SK-N-SH treated with all-trans-retinoic acid at 6 μM for 48 hours (cell line): ENCODE measurements around the gene RETSAT.

Source experiments
- ATAC-seq: fragments of 200-7000 bp; cut with Tn5 transposase; 3 replicates; pipeline ENCODE4 v1.9.1; 2020; ENCODE audit warnings: mild to moderate bottlenecking, moderate library complexity
- ARNTL ChIP-seq: fragments of 450-650 bp; formaldehyde crosslinking; IDR thresholded peaks from 2 replicates; pipeline ENCODE4 v1.5.0; 2020; ENCODE audit warnings: low read depth, mild to moderate bottlenecking, moderate library complexity, borderline replicate concordance
- BACH2 ChIP-seq: fragments of 250-450 bp; sonication (Bioruptor Pico); IDR thresholded peaks from 2 replicates; pipeline ENCODE4 v1.9.0; 2021; ENCODE audit warnings: mild to moderate bottlenecking, borderline replicate concordance
- CSDC2 ChIP-seq: fragments of 250-450 bp; sonication (Bioruptor Pico); IDR thresholded peaks from 2 replicates; pipeline ENCODE4 v1.5.0; 2020; ENCODE audit warnings: mild to moderate bottlenecking, moderate library complexity
- ESRRG ChIP-seq: fragments of 250-450 bp; sonication (Bioruptor Pico); IDR thresholded peaks from 2 replicates; pipeline ENCODE4 v1.6.1; 2021; ENCODE audit warnings: mild to moderate bottlenecking
- ISL1 ChIP-seq: fragments of 250-450 bp; sonication (Bioruptor Pico); IDR thresholded peaks from 2 replicates; pipeline ENCODE4 v2.1.2; 2022; ENCODE audit warnings: mild to moderate bottlenecking, moderate library complexity
- OSR1 ChIP-seq: fragments of 250-450 bp; sonication (Bioruptor Pico); IDR thresholded peaks from 2 replicates; pipeline ENCODE4 v1.8.0; 2022; ENCODE audit warnings: moderate library complexity, mild to moderate bottlenecking, inconsistent platforms
- PPARA ChIP-seq: fragments of 250-450 bp; sonication (Bioruptor Pico); IDR thresholded peaks from 2 replicates; pipeline ENCODE4 v1.5.0; 2020; ENCODE audit warnings: mild to moderate bottlenecking, borderline replicate concordance
- RARB ChIP-seq: fragments of 250-450 bp; sonication (Bioruptor Pico); IDR thresholded peaks from 2 replicates; pipeline ENCODE4 v1.8.0; 2021; ENCODE audit warnings: mild to moderate bottlenecking, moderate library complexity
- SNAI2 ChIP-seq: fragments of 250-450 bp; sonication (Bioruptor Pico); IDR thresholded peaks from 2 replicates; pipeline ENCODE4 v1.5.0; 2020; ENCODE audit warnings: mild to moderate bottlenecking, moderate library complexity
- TCF4 ChIP-seq: fragments of 250-450 bp; sonication (Bioruptor Pico); IDR thresholded peaks from 2 replicates; pipeline ENCODE4 v1.8.0; 2021; ENCODE audit warnings: mild to moderate bottlenecking, moderate library complexity, borderline replicate concordance
- TOX ChIP-seq: fragments of 250-450 bp; sonication (Bioruptor Pico); IDR thresholded peaks from 2 replicates; pipeline ENCODE4 v1.8.0; 2021; ENCODE audit warnings: mild to moderate bottlenecking, moderate library complexity, borderline replicate concordance
- ZC3H10 ChIP-seq: fragments of 250-450 bp; sonication (Bioruptor Pico); IDR thresholded peaks from 2 replicates; pipeline ENCODE4 v1.5.1; 2021; ENCODE audit warnings: mild to moderate bottlenecking, moderate library complexity
- ZFP3 ChIP-seq: fragments of 250-450 bp; sonication (Bioruptor Pico); IDR thresholded peaks from 2 replicates; pipeline ENCODE4 v1.5.0; 2020; ENCODE audit warnings: mild to moderate bottlenecking, moderate library complexity
- ZFP30 ChIP-seq: fragments of 450-650 bp; formaldehyde crosslinking; IDR thresholded peaks from 2 replicates; pipeline ENCODE4 v1.5.0; 2022; ENCODE audit warnings: mild to moderate bottlenecking, moderate library complexity
- ZNF565 ChIP-seq: fragments of 450-650 bp; formaldehyde crosslinking; conservative IDR thresholded peaks from 2 replicates; pipeline ENCODE4 v1.5.0; 2020; ENCODE audit warnings: low read depth, mild to moderate bottlenecking, moderate library complexity
- ZNF70 ChIP-seq: fragments of 450-650 bp; formaldehyde crosslinking; IDR thresholded peaks from 2 replicates; pipeline ENCODE4 v1.5.0; 2020; ENCODE audit warnings: mild to moderate bottlenecking, moderate library complexity
- ZNF8 ChIP-seq: fragments of 450-650 bp; formaldehyde crosslinking; IDR thresholded peaks from 2 replicates; pipeline ENCODE4 v1.5.0; 2020; ENCODE audit warnings: mild to moderate bottlenecking, moderate library complexity
- TF ChIP-seq, protein P1 (sequence below): fragments of 250-450 bp; sonication (Bioruptor Pico); IDR thresholded peaks from 2 replicates; pipeline ENCODE4 v1.5.0; 2020; ENCODE audit warnings: mild to moderate bottlenecking, moderate library complexity
- TF ChIP-seq, protein P2 (sequence below): fragments of 250-450 bp; sonication (Bioruptor Pico); IDR thresholded peaks from 2 replicates; pipeline ENCODE4 v1.5.1; 2021; ENCODE audit warnings: mild to moderate bottlenecking, moderate library complexity
- TF ChIP-seq, protein P3 (sequence below): fragments of 250-450 bp; sonication (Bioruptor Pico); IDR thresholded peaks from 2 replicates; pipeline ENCODE4 v1.5.1; 2020; ENCODE audit warnings: low read depth, mild to moderate bottlenecking, moderate library complexity
- TF ChIP-seq, protein P4 (sequence below): fragments of 250-450 bp; sonication (Bioruptor Pico); IDR thresholded peaks from 2 replicates; pipeline ENCODE4 v1.8.0; 2020; ENCODE audit warnings: mild to moderate bottlenecking, moderate library complexity, borderline replicate concordance
- TF ChIP-seq, protein P5 (sequence below): fragments of 250-450 bp; sonication (Bioruptor Pico); IDR thresholded peaks from 2 replicates; pipeline ENCODE4 v1.8.0; 2021; ENCODE audit warnings: low read depth, mild to moderate bottlenecking, moderate library complexity, borderline replicate concordance

The RETSAT gene

DNA sequence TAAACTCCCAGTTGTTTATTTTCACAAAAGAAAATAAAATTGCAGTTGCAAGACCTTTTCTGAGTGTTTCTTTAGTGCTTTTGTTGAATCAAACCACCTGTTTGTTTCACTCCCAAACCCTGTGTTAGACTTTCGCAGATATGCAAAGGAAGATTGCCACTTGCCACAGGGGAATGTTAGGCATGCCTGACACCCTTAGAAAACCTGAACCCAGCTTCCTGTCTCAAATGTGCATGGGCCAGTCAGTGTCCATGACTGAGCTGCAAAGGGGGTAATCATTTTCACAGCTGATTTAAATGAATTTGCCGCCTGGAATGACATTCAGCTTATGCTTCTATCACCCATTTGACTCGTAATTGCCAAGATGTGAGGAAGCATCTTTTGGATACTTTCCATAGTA is 44.0 kb downstream of the RETSAT start:
- TF ChIP-seq CSDC2 (CRISPR knock-in tag), result no peak
- TF ChIP-seq, protein P1, sequence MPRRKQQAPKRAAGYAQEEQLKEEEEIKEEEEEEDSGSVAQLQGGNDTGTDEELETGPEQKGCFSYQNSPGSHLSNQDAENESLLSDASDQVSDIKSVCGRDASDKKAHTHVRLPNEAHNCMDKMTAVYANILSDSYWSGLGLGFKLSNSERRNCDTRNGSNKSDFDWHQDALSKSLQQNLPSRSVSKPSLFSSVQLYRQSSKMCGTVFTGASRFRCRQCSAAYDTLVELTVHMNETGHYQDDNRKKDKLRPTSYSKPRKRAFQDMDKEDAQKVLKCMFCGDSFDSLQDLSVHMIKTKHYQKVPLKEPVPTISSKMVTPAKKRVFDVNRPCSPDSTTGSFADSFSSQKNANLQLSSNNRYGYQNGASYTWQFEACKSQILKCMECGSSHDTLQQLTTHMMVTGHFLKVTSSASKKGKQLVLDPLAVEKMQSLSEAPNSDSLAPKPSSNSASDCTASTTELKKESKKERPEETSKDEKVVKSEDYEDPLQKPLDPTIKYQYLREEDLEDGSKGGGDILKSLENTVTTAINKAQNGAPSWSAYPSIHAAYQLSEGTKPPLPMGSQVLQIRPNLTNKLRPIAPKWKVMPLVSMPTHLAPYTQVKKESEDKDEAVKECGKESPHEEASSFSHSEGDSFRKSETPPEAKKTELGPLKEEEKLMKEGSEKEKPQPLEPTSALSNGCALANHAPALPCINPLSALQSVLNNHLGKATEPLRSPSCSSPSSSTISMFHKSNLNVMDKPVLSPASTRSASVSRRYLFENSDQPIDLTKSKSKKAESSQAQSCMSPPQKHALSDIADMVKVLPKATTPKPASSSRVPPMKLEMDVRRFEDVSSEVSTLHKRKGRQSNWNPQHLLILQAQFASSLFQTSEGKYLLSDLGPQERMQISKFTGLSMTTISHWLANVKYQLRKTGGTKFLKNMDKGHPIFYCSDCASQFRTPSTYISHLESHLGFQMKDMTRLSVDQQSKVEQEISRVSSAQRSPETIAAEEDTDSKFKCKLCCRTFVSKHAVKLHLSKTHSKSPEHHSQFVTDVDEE (CRISPR knock-in tag), result no peak
- no peak for TF ChIP-seq ARNTL
- no peak for TF ChIP-seq BACH2 (CRISPR knock-in tag)
- TF ChIP-seq, all 23 proteins: peak for 0
- no peak for ATAC-seq

DNA sequence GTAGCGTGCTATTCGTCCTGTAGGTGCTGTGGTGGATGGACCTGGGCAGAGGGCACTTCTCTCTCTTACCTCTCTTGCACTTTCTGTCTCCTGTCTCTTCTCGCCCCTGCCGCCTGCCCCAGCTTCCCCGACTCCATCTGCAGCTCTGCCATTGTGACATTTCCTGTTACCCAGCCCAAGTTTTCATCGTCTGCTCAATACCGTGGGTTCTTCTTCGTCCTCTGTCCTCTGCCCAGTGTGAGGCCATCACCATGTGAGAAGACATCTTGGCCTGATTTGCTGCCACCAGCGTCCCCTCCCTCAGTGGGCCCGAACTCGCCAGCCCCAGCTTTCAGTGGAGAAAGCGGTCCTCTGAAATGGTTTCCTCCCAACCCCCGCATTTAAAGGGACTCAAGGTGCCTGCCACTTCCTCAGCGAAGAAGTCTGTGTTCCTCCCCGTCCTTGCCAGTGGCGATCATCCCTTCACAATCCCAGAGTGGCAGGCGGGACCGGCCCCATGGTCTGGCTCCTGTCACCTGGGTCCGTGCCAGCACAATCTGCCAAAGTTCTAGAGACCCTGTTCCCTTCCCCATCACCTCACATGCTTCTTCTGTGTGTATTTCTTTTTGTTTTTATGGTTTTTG is 44.5 kb downstream of the RETSAT start:
- TF ChIP-seq SNAI2 (CRISPR knock-in tag) (no peak), ZNF565 (CRISPR knock-in tag) (no peak), ZFP30 (CRISPR knock-in tag) (no peak), ARNTL (no peak), OSR1 (CRISPR knock-in tag) (no peak), ESRRG (CRISPR knock-in tag) (no peak), ZNF70 (CRISPR knock-in tag) (no peak), ISL1 (no peak), ZC3H10 (CRISPR knock-in tag) (no peak), ZNF8 (no peak), ZFP3 (CRISPR knock-in tag) (no peak), RARB (CRISPR knock-in tag) (no peak), TCF4 (CRISPR knock-in tag) (no peak), CSDC2 (CRISPR knock-in tag) (no peak), PPARA (CRISPR knock-in tag) (no peak)
- TF ChIP-seq, protein P2, sequence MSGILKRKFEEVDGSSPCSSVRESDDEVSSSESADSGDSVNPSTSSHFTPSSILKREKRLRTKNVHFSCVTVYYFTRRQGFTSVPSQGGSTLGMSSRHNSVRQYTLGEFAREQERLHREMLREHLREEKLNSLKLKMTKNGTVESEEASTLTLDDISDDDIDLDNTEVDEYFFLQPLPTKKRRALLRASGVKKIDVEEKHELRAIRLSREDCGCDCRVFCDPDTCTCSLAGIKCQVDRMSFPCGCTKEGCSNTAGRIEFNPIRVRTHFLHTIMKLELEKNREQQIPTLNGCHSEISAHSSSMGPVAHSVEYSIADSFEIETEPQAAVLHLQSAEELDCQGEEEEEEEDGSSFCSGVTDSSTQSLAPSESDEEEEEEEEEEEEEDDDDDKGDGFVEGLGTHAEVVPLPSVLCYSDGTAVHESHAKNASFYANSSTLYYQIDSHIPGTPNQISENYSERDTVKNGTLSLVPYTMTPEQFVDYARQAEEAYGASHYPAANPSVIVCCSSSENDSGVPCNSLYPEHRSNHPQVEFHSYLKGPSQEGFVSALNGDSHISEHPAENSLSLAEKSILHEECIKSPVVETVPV (CRISPR knock-in tag), result no peak
- TF ChIP-seq, protein P3, sequence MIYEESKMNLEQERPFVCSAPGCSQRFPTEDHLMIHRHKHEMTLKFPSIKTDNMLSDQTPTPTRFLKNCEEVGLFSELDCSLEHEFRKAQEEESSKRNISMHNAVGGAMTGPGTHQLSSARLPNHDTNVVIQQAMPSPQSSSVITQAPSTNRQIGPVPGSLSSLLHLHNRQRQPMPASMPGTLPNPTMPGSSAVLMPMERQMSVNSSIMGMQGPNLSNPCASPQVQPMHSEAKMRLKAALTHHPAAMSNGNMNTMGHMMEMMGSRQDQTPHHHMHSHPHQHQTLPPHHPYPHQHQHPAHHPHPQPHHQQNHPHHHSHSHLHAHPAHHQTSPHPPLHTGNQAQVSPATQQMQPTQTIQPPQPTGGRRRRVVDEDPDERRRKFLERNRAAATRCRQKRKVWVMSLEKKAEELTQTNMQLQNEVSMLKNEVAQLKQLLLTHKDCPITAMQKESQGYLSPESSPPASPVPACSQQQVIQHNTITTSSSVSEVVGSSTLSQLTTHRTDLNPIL (CRISPR knock-in tag), result no peak
- TF ChIP-seq, protein P4, sequence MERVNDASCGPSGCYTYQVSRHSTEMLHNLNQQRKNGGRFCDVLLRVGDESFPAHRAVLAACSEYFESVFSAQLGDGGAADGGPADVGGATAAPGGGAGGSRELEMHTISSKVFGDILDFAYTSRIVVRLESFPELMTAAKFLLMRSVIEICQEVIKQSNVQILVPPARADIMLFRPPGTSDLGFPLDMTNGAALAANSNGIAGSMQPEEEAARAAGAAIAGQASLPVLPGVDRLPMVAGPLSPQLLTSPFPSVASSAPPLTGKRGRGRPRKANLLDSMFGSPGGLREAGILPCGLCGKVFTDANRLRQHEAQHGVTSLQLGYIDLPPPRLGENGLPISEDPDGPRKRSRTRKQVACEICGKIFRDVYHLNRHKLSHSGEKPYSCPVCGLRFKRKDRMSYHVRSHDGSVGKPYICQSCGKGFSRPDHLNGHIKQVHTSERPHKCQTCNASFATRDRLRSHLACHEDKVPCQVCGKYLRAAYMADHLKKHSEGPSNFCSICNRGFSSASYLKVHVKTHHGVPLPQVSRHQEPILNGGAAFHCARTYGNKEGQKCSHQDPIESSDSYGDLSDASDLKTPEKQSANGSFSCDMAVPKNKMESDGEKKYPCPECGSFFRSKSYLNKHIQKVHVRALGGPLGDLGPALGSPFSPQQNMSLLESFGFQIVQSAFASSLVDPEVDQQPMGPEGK (CRISPR knock-in tag), result no peak
- TF ChIP-seq, protein P5, sequence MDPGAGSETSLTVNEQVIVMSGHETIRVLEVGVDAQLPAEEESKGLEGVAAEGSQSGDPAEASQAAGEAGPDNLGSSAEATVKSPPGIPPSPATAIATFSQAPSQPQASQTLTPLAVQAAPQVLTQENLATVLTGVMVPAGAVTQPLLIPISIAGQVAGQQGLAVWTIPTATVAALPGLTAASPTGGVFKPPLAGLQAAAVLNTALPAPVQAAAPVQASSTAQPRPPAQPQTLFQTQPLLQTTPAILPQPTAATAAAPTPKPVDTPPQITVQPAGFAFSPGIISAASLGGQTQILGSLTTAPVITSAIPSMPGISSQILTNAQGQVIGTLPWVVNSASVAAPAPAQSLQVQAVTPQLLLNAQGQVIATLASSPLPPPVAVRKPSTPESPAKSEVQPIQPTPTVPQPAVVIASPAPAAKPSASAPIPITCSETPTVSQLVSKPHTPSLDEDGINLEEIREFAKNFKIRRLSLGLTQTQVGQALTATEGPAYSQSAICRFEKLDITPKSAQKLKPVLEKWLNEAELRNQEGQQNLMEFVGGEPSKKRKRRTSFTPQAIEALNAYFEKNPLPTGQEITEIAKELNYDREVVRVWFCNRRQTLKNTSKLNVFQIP (CRISPR knock-in tag), result no peak
- ATAC-seq, result peak; percentile 4; the same call in 2 of the 3 replicates

DNA sequence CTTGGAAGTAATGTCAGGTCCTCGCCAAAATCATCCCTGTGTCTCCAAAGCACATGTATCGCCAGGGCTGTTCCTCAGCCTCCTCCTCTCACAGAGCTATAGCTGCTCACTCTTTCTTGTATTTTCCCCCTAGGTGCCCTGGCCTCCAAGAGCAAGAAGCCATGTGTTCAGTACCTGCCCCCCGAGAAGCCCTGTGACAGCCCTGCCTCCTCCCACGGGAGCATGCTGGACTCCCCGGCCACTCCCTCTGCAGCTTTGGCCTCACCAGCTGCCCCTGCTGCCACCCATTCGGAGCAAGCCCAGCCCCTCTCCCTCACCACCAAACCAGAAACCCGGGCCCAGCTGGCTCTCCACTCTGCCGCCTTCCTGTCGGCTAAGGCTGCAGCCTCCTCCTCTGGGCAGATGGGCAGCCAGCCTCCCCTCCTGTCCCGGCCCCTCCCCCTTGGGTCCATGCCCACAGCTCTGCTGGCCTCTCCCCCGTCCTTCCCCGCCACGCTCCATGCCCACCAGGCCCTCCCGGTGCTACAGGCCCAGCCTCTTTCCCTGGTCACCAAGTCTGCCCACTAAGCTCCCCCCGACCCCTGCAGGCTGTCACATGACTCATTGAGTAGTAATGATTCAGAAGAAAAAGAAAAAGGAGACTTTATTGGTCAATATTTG is 45.3 kb downstream of the RETSAT start:
- TF ChIP-seq ISL1, result no peak
- peak; percentile 35; the same call in 1 of the 2 replicates for TF ChIP-seq TCF4 (CRISPR knock-in tag)
- no peak for TF ChIP-seq BACH2 (CRISPR knock-in tag)
- TF ChIP-seq, protein P2 (CRISPR knock-in tag), result no peak
- no peak for TF ChIP-seq TOX (CRISPR knock-in tag)
- no peak for TF ChIP-seq ZC3H10 (CRISPR knock-in tag)
- TF ChIP-seq, all 23 proteins: peak for 1

More for the DNA sequence above, 45.3 kb downstream of the RETSAT start:
- ATAC-seq, result peak; percentile 88
